MM.1S (cell line): ENCODE measurements around the gene RPA3.

Experiments
- CTCF ChIP-seq: fragments of 300-600 bp; sonication (generic); IDR thresholded peaks from 2 replicates; pipeline ENCODE4 v1.5.1; 2016; ENCODE audit warnings: antibody characterized with exemption, low read length, mixed read lengths
- EZH2 ChIP-seq: fragments of 300-600 bp; sonication (generic); optimal IDR thresholded peaks from 2 replicates; pipeline ENCODE3; 2017; ENCODE audit warnings: low read depth, mild to moderate bottlenecking, antibody characterized with exemption, low read length, mixed read lengths

- no peak for TF ChIP-seq CTCF
- TF ChIP-seq EZH2: no peak
These were observed 13.1 kb downstream of the RPA3 start for GRCh38 chr7:7705318-7705717.
